ENCODE results near the gene HHIPL2. TPM values are rescaled to one million over a fixed set of nuclear protein-coding genes. Genes with fewer than 3 reads are reported as not detected.
A peak's percentile ranks its signal among the peaks of the same experiment; 100 is the strongest.

Gene HHIPL2
- polyA plus RNA-seq, 1 of the 3 experiments (the other 2 are of a cell fraction), result 0.21 TPM

DNA sequence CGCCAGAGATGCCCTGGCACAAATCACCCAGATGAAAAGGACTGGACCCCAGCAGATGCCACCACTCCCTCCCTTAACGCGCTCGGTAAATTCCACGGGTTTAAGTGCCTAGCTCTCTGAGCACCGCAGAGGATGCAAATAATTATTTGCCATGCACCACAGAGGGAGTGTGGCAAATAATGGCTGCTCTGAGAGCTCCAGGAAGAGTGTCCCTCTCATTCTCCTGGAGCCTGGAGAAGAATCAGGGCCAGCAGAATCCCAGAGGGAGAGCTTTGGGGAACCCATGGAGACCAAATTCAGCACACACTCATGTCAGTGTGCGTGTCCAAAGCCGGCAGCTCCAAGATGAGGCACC, 667 bp downstream of the HHIPL2 start:
- peak overlapping the region in 1 of 2 experiments; percentile 36; a peak in 3 of 4 replicates for H3K27ac ChIP-seq (ENCODE audit: low read depth in 2 of 2, low read length in 1 of 2)
- ChIA-PET CTCF (interaction anchor here (1.3 to 2.2 kb wide), 5 partner anchors 10 to 92 kb away, joined by 4 to 10 read pairs (median 6); no protein-coding TSS in a partner anchor), POLR2A (interaction anchor here (1.4 kb wide), 1 partner anchor 42 kb away, joined by 4 read pairs; the partner anchor contains the start of gene TAF1A)
- no peaks in the 10 kb centered on the region for H3K27me3 ChIP-seq (ENCODE audit: insufficient read depth)
- TF ChIP-seq NFIC (IDR thresholded peaks at IDR 0.05; ENCODE audit: borderline replicate concordance), result no peak
- TF ChIP-seq SMC3 (IDR thresholded peaks at IDR 0.05; ENCODE audit: low read depth, low read length), result no peak
- TF ChIP-seq, protein P1, sequence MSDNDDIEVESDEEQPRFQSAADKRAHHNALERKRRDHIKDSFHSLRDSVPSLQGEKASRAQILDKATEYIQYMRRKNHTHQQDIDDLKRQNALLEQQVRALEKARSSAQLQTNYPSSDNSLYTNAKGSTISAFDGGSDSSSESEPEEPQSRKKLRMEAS (IDR thresholded peaks at IDR 0.05; ENCODE audit: low read depth), result no peak; the same call in 1 of the 2 replicates
- TF ChIP-seq JUND (IDR thresholded peaks at IDR 0.05), result no peak
- TF ChIP-seq, protein P2, sequence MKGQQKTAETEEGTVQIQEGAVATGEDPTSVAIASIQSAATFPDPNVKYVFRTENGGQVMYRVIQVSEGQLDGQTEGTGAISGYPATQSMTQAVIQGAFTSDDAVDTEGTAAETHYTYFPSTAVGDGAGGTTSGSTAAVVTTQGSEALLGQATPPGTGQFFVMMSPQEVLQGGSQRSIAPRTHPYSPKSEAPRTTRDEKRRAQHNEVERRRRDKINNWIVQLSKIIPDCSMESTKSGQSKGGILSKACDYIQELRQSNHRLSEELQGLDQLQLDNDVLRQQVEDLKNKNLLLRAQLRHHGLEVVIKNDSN (IDR thresholded peaks at IDR 0.05; ENCODE audit: borderline replicate concordance, low read depth), result no peak
- TF ChIP-seq MXI1 (IDR thresholded peaks at IDR 0.05; ENCODE audit: low read depth, low read length), result no peak
- TF ChIP-seq FOXJ3 (CRISPR knock-in tag; IDR thresholded peaks at IDR 0.05), result no peak
- TF ChIP-seq EZH2phosphoT487 (IDR thresholded peaks at IDR 0.05; ENCODE audit: borderline replicate concordance, low read depth), result no peak
- no peak for TF ChIP-seq ELF1 (IDR thresholded peaks at IDR 0.05)
- H3K4me1 ChIP-seq (ENCODE audit: control insufficient read depth in 1 of 2, insufficient read depth in 2 of 2, low read depth in 1 of 2, low read length in 1 of 2), result peaks cover 0 to 19% of the 10 kb centered on the region in 2 experiments; a peak in 1 of 4 replicates
- DNase-seq, result no peak
- H3K4me2 ChIP-seq, result peak overlapping the region; percentile 66
- H3F3A ChIP-seq (replicated peaks; ENCODE audit: insufficient read depth), result no peaks in the 10 kb centered on the region
- no peak overlapping the region for H3K4me3 ChIP-seq (ENCODE audit: low read depth in 2 of 2, low read length in 1 of 2)
- no peaks in the 10 kb centered on the region for H4K20me1 ChIP-seq (ENCODE audit: insufficient read depth)
- no peaks in the 10 kb centered on the region for H3K9me2 ChIP-seq
- H3K9me3 ChIP-seq, result no peaks in the 10 kb centered on the region
- H3K36me3 ChIP-seq (replicated peaks in 1 of 2; ENCODE audit: control insufficient read depth in 1 of 2, insufficient read depth in 2 of 2, low read length in 1 of 2), result no peaks in the 10 kb centered on the region
- no peak overlapping the region for H3K9ac ChIP-seq
- peak overlapping the region; percentile 27 for H2AFZ ChIP-seq (ENCODE audit: low read depth)
- H3K79me2 ChIP-seq (ENCODE audit: insufficient read depth), result no peaks in the 10 kb centered on the region
- WGBS (ENCODE audit: low lambda C conversion rate), result 31% methylated on average over 8 of the region's 8 CpGs

DNA sequence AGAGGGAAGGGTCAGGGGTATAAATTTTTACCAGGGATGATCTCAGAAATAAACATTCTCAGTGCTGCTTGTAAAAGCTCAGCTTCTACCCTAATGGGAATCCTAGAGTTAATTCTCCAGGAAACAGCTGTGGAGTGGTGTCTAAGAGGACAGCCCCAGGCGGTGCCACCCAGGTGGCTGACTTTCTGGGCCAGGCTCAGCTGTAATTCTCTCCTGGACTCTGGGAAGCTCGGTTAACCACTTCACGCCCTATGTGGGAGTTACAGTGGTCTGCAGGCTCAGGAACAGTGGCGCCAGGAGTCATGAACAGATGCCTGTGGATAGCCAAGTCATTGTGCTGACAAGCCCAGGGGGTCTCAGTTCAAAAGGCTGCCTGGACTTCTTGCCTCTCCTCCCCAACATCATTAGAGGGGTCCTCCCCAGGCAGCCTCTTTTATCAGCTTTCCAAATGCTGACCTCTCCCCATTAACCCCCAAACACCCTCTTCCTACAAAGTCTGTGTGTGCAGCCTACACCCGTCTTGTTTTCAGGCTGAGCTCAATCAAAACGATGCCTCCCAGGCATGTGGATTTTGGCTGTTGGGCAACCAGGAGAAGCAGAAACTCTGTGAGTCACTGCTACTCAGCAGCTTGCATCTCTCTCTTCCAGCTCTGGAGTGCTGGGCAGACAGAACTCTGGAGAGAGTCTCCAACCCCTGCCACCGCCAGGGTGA, 1.2 kb downstream of the HHIPL2 start:
- Histone ChIP-seq H3K27me3 (ENCODE audit: insufficient read depth) (no peaks in the 10 kb centered on the region), H3K4me3 (ENCODE audit: low read depth in 2 of 2, low read length in 1 of 2) (peak overlapping the region in 1 of 2 experiments; percentile 16; a peak in 1 of 4 replicates), H2AFZ (ENCODE audit: low read depth) (peak overlapping the region; percentile 27), H3K4me2 (peak overlapping the region; percentile 66), H3K4me1 (ENCODE audit: control insufficient read depth in 1 of 2, insufficient read depth in 2 of 2, low read depth in 1 of 2, low read length in 1 of 2) (peaks cover 0 to 19% of the 10 kb centered on the region in 2 experiments; a peak in 1 of 4 replicates), H3K79me2 (ENCODE audit: insufficient read depth) (no peaks in the 10 kb centered on the region), H3K9me3 (no peaks in the 10 kb centered on the region), H3K9ac (no peak overlapping the region), H3K36me3 (replicated peaks in 1 of 2; ENCODE audit: control insufficient read depth in 1 of 2, insufficient read depth in 2 of 2, low read length in 1 of 2) (no peaks in the 10 kb centered on the region), H3K9me2 (no peaks in the 10 kb centered on the region), H4K20me1 (ENCODE audit: insufficient read depth) (no peaks in the 10 kb centered on the region), H3K27ac (ENCODE audit: low read depth in 2 of 2, low read length in 1 of 2) (peak overlapping the region; percentile 30 to 36; a peak in 3 of 4 replicates), H3F3A (replicated peaks; ENCODE audit: insufficient read depth) (no peaks in the 10 kb centered on the region)
- ChIA-PET POLR2A (interaction anchor here (0.6 to 1.4 kb wide), 5 partner anchors 13 to 262 kb away, joined by 3 to 4 read pairs (median 4); partner anchors contain the start of gene TAF1A), CTCF (interaction anchor here (1.3 to 2.2 kb wide), 5 partner anchors 10 to 92 kb away, joined by 4 to 10 read pairs (median 6); no protein-coding TSS in a partner anchor)
- 24% methylated on average over 6 of the region's 7 CpGs for WGBS (ENCODE audit: low lambda C conversion rate)
- peak; percentile 66 for DNase-seq
- 0 out of 2 replicates have a peak, but pooled peaks have one; percentile 7 for TF ChIP-seq MXI1 (IDR thresholded peaks at IDR 0.05; ENCODE audit: low read depth, low read length)
- TF ChIP-seq EP300 (IDR thresholded peaks at IDR 0.05; ENCODE audit: borderline replicate concordance in 1 of 2, low read depth in 1 of 2, low read length in 1 of 2), result peak in 1 of 2 experiments; percentile 5; a peak in 1 of 4 replicates
- TF ChIP-seq JUND (IDR thresholded peaks at IDR 0.05), result no peak
- TF ChIP-seq TCF12 (IDR thresholded peaks at IDR 0.05), result peak; percentile 41
- TF ChIP-seq, protein P3, sequence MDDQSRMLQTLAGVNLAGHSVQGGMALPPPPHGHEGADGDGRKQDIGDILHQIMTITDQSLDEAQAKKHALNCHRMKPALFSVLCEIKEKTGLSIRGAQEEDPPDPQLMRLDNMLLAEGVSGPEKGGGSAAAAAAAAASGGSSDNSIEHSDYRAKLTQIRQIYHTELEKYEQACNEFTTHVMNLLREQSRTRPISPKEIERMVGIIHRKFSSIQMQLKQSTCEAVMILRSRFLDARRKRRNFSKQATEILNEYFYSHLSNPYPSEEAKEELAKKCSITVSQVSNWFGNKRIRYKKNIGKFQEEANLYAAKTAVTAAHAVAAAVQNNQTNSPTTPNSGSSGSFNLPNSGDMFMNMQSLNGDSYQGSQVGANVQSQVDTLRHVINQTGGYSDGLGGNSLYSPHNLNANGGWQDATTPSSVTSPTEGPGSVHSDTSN (IDR thresholded peaks at IDR 0.05), result peak; percentile 17; the same call in 1 of the 2 replicates
- TF ChIP-seq, protein P1 (IDR thresholded peaks at IDR 0.05; ENCODE audit: low read depth), result peak; percentile 54
- TF ChIP-seq FOSL2 (IDR thresholded peaks at IDR 0.05; ENCODE audit: borderline replicate concordance, low read depth), result peak; percentile 31; the same call in 1 of the 2 replicates
- no peak for TF ChIP-seq NFIC (IDR thresholded peaks at IDR 0.05; ENCODE audit: borderline replicate concordance)

Data from SK-N-SH (cell line).